Measurements from ENCODE around the gene IGF2R. TPM values are rescaled to one million over a fixed set of nuclear protein-coding genes. Genes with fewer than 3 reads are reported as not detected.

IGF2R gene
- total RNA-seq, 4 donors from 2014 or later = 48.8 to 106 (median 92.3) TPM

- in situ Hi-C loops (cut with MboI; ENCODE audit: low pct_ligation_motif_present in 1 of 4, low pct_unique_long_range_greater_than_20kb in 1 of 4, low sequenced_read_pairs in 3 of 4) = no loop called here
- 74 to 87% methylated on average over 7 to 21 of the region's 21 CpGs for WGBS, 2 donors (ENCODE audit: low coverage in 1 of 2)
- H3K9me3 ChIP-seq = no peaks in the 10 kb centered on the region
- H3K4me1 ChIP-seq = peaks cover 9 to 11% (median 10%) of the 10 kb centered on the region in 4 donors
- TF ChIP-seq EP300 (IDR thresholded peaks at IDR 0.05; ENCODE audit: low read depth) (no peak), POLR2AphosphoS5 (IDR thresholded peaks at IDR 0.05) (no peak), POLR2A (IDR thresholded peaks at IDR 0.05) (no peak), CTCF (IDR thresholded peaks at IDR 0.05) (no peak)
- no peak overlapping the region for H3K27ac ChIP-seq
- no peaks in the 10 kb centered on the region for H3K36me3 ChIP-seq
- DNase-seq = no peak
- H3K4me3 ChIP-seq = no peak overlapping the region
- H3K27me3 ChIP-seq = no peaks in the 10 kb centered on the region
- intact Hi-C loops (cut with DNase I; ENCODE audit: low total_unique reads) = loop anchor here (5.0 kb wide), 1 partner anchor 321 kb away; no protein-coding TSS in a partner anchor
Observed at GRCh38 chr6:160135907-160136655, 167.2 kb downstream of the IGF2R start.

GRCh38 chr6:160137130-160137988, 168.5 kb downstream of the IGF2R start:
- no peaks in the 10 kb centered on the region for H3K27me3 ChIP-seq
- no peak for DNase-seq
- no peak for TF ChIP-seq POLR2A (IDR thresholded peaks at IDR 0.05)
- TF ChIP-seq EP300 (IDR thresholded peaks at IDR 0.05; ENCODE audit: low read depth) = no peak
- no peak for TF ChIP-seq CTCF (IDR thresholded peaks at IDR 0.05)
- no peak for TF ChIP-seq POLR2AphosphoS5 (IDR thresholded peaks at IDR 0.05)
- no peak overlapping the region for H3K27ac ChIP-seq
- intact Hi-C loops (cut with DNase I; ENCODE audit: low total_unique reads) (loop anchor here (5.0 kb wide), 1 partner anchor 320 kb away; no protein-coding TSS in a partner anchor), in situ Hi-C loops (cut with MboI; ENCODE audit: low pct_ligation_motif_present in 1 of 4, low pct_unique_long_range_greater_than_20kb in 1 of 4, low sequenced_read_pairs in 3 of 4) (no loop called here)
- WGBS, 2 donors (ENCODE audit: low coverage in 1 of 2) = 69% methylated on average over 12 of the region's 12 CpGs; no CpG with 5 or more reads in 1 of the 2 donors
- H3K4me1 ChIP-seq = peaks cover 17 to 21% (median 19%) of the 10 kb centered on the region in 4 donors
- no peak overlapping the region for H3K4me3 ChIP-seq
- no peaks in the 10 kb centered on the region for H3K36me3 ChIP-seq
- H3K9me3 ChIP-seq = no peaks in the 10 kb centered on the region

- in situ Hi-C loops (cut with MboI; ENCODE audit: low pct_ligation_motif_present in 1 of 4, low pct_unique_long_range_greater_than_20kb in 1 of 4, low sequenced_read_pairs in 3 of 4) = no loop called here
- Histone ChIP-seq H3K9me3 (no peaks in the 10 kb centered on the region), H3K36me3 (no peaks in the 10 kb centered on the region), H3K4me1 (peaks cover 17 to 21% (median 19%) of the 10 kb centered on the region in 4 donors), H3K27ac (peak overlapping the region in 3 of 4 donors; percentile 46 to 75 (median 64)), H3K4me3 (no peak overlapping the region), H3K27me3 (no peaks in the 10 kb centered on the region)
- TF ChIP-seq POLR2AphosphoS5 (IDR thresholded peaks at IDR 0.05) = no peak
- TF ChIP-seq CTCF (IDR thresholded peaks at IDR 0.05) = peak; percentile 70 to 88 (median 76)
- intact Hi-C loops (cut with DNase I; ENCODE audit: low total_unique reads) = loop anchor here (5.0 kb wide), 1 partner anchor 319 kb away; no protein-coding TSS in a partner anchor
- DNase-seq = peak; percentile 65
- WGBS, 2 donors (ENCODE audit: low coverage in 1 of 2) = 61 to 87% methylated on average over 3 to 8 of the region's 8 CpGs
Observed at GRCh38 chr6:160137989-160138835, 169.3 kb downstream of the IGF2R start.
